Epithelial cell of prostate (primary cell): ENCODE measurements around the gene AGO3.
"Not testable (repeated sequence)": the region's sequence is repeated elsewhere in the genome, so short reads cannot be mapped to it uniquely, and the experiment has no call there.

ENCODE experiments used
- DNase-seq: peaks from one replicate; pipeline ENCODE4 v3.0.0-alpha.2; 2011; ENCODE audit warnings: low read depth, low spot score
- H3K27ac ChIP-seq: fragments of 450-650 bp; 2 replicates; pipeline ENCODE4 v1.5.1; 2017; ENCODE audit warnings: mild to moderate bottlenecking

AGO3 gene

DNA sequence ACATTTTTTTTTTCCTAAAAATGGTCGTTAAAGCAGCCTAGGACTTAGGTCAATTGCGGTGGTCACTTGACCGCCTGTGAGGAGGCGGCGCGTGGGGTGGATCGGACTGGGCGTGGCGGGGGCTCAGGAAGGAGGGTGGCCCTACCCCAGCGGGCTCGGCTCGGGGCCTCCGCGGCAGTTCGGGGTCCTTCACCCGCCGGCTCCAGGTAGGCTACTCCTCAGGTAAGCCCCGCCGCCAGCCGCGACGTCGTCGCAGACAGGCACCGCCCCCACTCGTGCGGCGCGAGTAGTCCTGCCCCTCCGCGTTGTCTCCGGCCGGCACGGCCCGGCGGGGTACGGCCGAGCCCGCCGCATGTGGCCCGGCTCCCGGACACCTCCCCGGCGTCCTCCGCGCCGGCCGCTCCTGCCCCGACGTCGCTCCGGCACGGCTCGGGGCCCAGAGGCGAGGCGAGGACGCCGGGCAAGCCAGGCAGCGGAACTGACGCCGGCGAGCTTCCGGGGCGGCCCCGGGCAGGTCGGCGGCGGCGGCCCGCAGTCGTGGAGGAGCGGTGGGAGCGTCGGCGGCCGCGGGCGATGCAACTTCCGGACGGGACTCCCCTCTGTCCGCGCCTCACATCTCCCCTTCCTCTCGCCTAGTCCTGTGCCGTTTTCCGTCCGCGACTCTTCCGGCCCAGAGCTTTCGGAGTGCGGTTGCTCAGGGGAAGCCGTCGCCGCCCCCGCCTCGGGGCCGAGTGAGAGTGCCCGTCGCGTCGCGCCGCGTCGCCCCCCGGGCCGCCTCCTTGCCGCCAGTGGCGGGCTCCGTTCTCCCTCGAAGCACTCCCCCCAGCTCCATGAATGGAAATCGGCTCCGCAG lies at the start of gene AGO3:
Gene AGO3, plus strand, starts transcription at position 513 of the 853 bp plus-strand sequence. Its CDS starts 322 bp downstream, at position 835.
- peak; percentile 10 for DNase-seq
- peak within 1 kb of the TSS; percentile 97 for H3K27ac ChIP-seq

GRCh38 chr1:35881850-35882273 lies 49.0 kb upstream of the AGO3 start:
- no peak overlapping the region for H3K27ac ChIP-seq
- DNase-seq, result no peak

DNA sequence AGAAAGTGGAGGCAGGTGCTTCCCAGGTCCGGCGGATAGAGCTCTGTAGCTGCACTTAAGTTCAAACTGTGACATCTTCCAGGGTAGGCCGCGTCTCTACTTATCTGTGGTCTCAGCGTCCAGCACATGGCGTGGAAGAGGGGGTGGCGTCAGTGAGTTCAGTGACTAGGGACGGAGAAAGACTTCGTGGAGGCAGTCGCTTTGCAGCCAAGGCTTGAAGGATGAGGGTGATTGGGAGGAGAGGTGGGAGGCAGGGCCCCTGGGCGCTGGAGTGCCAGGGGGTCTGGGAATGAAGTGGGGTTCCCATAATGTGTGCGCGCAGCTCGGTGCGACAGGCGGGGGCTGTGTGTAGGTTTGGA lies 48.3 kb upstream of the AGO3 start:
- no peak overlapping the region for H3K27ac ChIP-seq

GRCh38 chr1:35882945-35883634 lies 47.8 kb upstream of the AGO3 start, which contains the start of gene AGO1:
TSS of gene AGO1 (plus strand) at chr1:35883209. CDS start at chr1:35883422, 213 bp downstream.
- peak; percentile 37 for DNase-seq
- H3K27ac ChIP-seq, result no peak within 1 kb of the TSS

More for the DNA sequence above, 48.3 kb upstream of the AGO3 start:
- no peak for DNase-seq

DNA sequence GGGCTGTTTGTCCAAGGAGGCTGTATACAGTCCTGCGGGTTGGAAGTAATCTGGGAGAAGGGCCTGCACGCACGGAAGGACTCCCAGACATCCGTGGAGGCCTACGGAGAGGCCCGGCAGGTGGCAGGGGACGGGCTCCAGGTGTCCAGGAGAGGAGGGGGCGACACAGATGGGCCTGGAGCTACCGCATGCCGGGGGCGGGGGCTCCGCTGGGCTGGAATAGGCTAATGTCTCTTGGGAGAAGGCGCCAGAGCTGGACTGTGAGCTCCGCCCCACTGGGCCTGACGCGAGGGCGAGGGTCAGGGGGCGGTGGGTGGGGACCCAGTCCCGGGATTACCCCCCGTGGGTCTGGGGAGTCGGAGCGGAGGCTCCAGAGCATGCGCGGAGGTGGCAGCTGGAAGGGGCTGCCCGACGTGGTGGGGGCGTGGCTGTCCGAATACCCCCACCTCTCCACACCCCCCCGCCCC lies 47.2 kb upstream of the AGO3 start:
- H3K27ac ChIP-seq, result no peak overlapping the region
- DNase-seq, result no peak

GRCh38 chr1:35884934-35885333 lies 46.0 kb upstream of the AGO3 start:
- no peak overlapping the region for H3K27ac ChIP-seq
- no peak for DNase-seq

GRCh38 chr1:35885961-35886558 lies 44.8 kb upstream of the AGO3 start:
- no peak for DNase-seq
- no peak overlapping the region for H3K27ac ChIP-seq

DNA sequence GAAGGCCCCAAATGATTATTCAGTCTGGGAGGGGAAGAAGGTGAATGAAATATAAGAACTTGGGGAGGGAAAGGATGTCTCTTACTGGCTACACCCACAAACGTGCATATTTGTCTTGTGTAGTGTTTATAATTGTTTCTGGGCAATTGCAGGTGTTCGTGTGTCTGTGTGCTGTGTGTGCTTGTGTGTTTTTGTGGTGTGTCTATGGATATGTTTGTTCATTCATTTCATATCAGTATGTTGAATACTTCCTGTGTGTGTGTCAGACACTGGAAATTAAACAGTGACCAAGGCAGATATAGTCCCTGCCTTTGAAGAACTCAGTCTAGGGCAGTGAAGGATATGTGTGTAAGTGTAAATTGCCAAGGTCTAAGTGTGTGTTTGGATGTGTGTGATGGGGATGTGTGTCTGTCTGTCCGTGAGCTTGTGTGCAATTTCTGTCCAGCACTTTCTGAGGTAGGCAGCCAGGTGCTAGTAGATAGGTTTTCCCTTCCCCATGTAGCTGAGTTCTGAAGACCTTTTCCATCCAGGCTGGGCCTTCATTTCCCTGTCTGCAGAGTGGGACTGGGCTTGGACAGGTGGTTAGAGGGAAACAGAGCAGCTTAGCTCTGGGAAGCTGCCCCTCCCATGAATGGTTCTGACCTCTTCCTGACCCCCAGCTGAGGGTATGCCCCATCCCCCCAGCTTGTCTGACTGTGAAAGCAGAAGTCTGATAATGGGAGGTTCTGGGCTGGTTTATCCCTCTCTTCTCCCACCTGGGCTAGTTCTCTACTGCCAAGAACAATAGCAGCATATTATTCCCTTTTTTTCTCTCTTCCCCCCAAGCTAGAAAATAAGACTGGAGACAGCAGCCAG lies 44.1 kb upstream of the AGO3 start:
- DNase-seq, result no peak
- H3K27ac ChIP-seq, result no peak overlapping the region

GRCh38 chr1:35887508-35887907 lies 43.4 kb upstream of the AGO3 start:
- DNase-seq, result no peak
- H3K27ac ChIP-seq, result no peak overlapping the region

- DNase-seq, result no peak
- H3K27ac ChIP-seq, result no peak overlapping the region
Observed at GRCh38 chr1:35888255-35888654, 42.6 kb upstream of the AGO3 start.

- not testable (repeated sequence) for H3K27ac ChIP-seq, DNase-seq
Observed at GRCh38 chr1:35888981-35889380, 41.9 kb upstream of the AGO3 start.

- H3K27ac ChIP-seq, result no peak overlapping the region
- no peak for DNase-seq
Observed at GRCh38 chr1:35893051-35893879, 37.6 kb upstream of the AGO3 start.

DNA sequence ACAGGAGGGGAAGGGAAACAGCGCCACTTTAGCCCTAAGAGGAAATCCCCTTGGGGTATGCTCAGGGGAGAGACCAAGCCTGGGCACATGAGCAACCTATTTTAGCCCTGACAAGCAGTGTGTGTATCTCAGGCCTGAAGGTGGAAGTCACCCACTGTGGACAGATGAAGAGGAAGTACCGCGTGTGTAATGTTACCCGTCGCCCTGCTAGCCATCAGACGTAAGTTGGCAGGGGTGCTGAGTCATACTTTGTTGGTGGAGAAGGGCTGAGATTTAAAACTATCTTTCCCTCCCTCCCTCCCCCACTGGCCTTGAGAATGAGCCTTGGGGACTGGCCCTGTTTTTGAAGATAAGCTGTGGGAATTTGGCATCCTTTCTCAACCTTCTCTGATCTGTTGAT lies 36.7 kb upstream of the AGO3 start:
- no peak overlapping the region for H3K27ac ChIP-seq
- DNase-seq, result no peak

DNA sequence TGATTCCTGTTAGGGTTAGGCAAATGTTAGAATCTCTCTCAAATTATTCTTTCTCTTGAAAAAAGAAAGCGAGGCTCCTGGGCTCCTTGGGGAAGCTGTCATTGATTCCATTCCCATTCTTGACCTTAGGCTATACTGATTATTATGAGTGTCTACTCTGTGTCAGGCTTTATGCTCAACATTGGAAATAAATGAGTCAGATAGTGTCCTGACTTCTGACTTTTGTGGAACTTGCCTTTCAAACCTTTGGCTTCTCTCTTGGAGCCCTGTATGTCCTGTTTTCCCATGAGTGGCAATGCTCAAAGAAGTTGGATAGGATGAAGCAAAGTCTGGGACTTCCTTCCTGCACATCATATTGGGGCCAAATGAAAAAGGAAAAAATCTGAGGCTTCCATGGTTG lies 36.2 kb upstream of the AGO3 start:
- no peak overlapping the region for H3K27ac ChIP-seq
- DNase-seq, result no peak

DNA sequence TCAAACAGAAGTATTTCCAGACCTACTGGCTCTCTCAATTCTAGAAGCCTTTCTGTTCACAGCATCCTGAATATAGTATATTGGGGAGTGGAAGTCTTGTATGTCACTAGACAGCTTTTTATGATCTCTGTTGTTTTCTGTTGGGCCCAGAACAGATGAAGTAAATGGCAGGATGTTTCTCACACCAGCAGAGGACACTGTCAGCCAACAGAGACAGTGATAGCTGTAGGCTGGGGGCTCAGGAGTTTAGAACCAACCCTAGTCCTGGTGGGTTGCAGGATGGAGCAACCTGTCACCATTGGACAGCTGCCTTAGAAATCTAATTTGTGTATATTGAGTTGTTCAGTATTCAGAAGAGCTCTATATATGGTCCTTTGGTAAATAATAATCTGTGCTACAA lies 31.0 kb upstream of the AGO3 start:
- no peak overlapping the region for H3K27ac ChIP-seq

DNA sequence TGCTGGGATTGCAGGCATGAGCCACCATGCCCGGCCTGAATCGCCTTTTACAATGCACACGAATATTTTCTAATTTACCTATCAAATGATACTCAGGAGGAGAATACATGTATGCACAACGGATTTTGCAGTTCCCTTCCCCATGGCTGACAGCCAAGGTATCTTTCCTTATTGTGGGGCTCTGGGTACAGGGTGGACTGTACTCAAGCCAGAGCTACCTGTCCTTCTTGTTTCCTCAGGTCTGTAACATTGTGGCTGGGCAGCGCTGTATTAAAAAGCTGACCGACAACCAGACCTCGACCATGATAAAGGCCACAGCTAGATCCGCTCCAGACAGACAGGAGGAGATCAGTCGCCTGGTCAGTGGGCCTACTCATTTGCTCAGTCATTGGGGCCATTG lies 29.7 kb upstream of the AGO3 start:
- H3K27ac ChIP-seq, result no peak overlapping the region
- no peak for DNase-seq

More for the DNA sequence above, 31.0 kb upstream of the AGO3 start:
- no peak for DNase-seq

DNA sequence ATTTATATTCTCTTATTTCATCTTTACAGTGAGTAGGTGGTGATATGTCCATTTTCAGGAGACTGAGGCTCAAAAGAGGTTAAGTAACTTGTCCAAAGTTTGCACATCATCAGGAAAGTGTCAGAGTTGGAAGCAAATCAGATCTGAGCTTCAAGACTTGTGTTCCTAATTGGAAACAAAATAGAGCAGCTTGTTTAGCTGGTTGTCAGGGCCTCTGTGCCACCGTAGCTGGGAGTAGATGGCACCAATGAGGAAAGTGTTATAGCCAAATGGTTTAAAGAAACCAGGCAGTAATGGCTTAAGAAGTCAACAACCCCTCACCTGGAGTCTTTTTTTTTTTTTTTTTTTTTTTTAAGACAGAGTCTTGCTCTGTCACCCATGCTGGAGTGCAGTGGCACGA lies 28.2 kb upstream of the AGO3 start:
- H3K27ac ChIP-seq, result no peak overlapping the region
- no peak for DNase-seq

GRCh38 chr1:35914717-35915116 lies 16.2 kb upstream of the AGO3 start:
- no peak for DNase-seq

GRCh38 chr1:35915693-35916092 lies 15.2 kb upstream of the AGO3 start:
- DNase-seq, result no peak
- H3K27ac ChIP-seq, result no peak overlapping the region

More at GRCh38 chr1:35914717-35915116, 16.2 kb upstream of the AGO3 start:
- no peak overlapping the region for H3K27ac ChIP-seq
